Fibroblast of lung (primary cell): ENCODE measurements around the gene MEF2D. TPM values are rescaled to one million over a fixed set of nuclear protein-coding genes. Genes with fewer than 3 reads are reported as not detected.

ENCODE experiments used
- DNase-seq, 2 donors: peaks; one replicate each; pipeline versions ENCODE4 v3.0.0 to v3.0.0-alpha.2; 2010; ENCODE audit warnings: low read depth in 2 of 2
- H2AFZ ChIP-seq: 2 replicates; pipeline ENCODE4 v1.5.1; 2012; ENCODE audit warnings: low read length, control low read depth, inconsistent platforms
- H3K27ac ChIP-seq: 2 replicates; pipeline ENCODE4 v1.5.1; 2011; ENCODE audit warnings: low read length, control low read depth; ENCODE audit not compliant: insufficient read depth
- H3K27me3 ChIP-seq: 2 replicates; pipeline ENCODE4 v1.5.1; 2011; ENCODE audit warnings: mild to moderate bottlenecking, low read length; ENCODE audit not compliant: control insufficient read depth, insufficient read depth
- H3K36me3 ChIP-seq: 2 replicates; pipeline ENCODE4 v1.5.1; 2011; ENCODE audit warnings: low read length; ENCODE audit not compliant: control insufficient read depth, insufficient read depth
- H3K4me1 ChIP-seq: 2 replicates; pipeline ENCODE4 v1.5.1; 2011; ENCODE audit warnings: low read length; ENCODE audit not compliant: control insufficient read depth, insufficient read depth; ENCODE audit errors: extremely low read depth
- H3K4me2 ChIP-seq: 2 replicates; pipeline ENCODE4 v1.5.1; 2011; ENCODE audit warnings: low read length, control low read depth; ENCODE audit not compliant: insufficient read depth; ENCODE audit errors: extremely low read depth
- H3K4me3 ChIP-seq, 4 experiments: fragments of 200-600 bp in 1 of 4; sonication (generic) in 1 of 4; replicated peaks in 1 of 4; 2 replicates each; pipeline ENCODE4 v1.5.1; 2011 to 2016; ENCODE audit warnings: low read length in 4 of 4, low read depth in 3 of 4, mild to moderate bottlenecking in 3 of 4, control low read depth in 2 of 4, inconsistent platforms in 1 of 4, mixed read lengths in 1 of 4; ENCODE audit not compliant: insufficient read depth in 1 of 4; ENCODE audit errors: control extremely low read depth in 1 of 4
- H3K79me2 ChIP-seq: 2 replicates; pipeline ENCODE4 v1.5.1; 2012; ENCODE audit warnings: mild to moderate bottlenecking, low read length, inconsistent platforms; ENCODE audit not compliant: control insufficient read depth, insufficient read depth
- H3K9ac ChIP-seq: 2 replicates; pipeline ENCODE4 v1.5.1; 2011; ENCODE audit warnings: mild to moderate bottlenecking, low read length, control low read depth; ENCODE audit not compliant: insufficient read depth
- H3K9me3 ChIP-seq: 2 replicates; pipeline ENCODE4 v1.5.1; 2012; ENCODE audit warnings: low read depth, low read length; ENCODE audit not compliant: control insufficient read depth, insufficient read depth
- H4K20me1 ChIP-seq: 2 replicates; pipeline ENCODE4 v1.5.1; 2011; ENCODE audit warnings: low read length; ENCODE audit not compliant: control insufficient read depth, insufficient read depth; ENCODE audit errors: extremely low read depth
- CTCF ChIP-seq, 2 donors: IDR thresholded peaks in 1 of 2; conservative IDR thresholded peaks in 1 of 2; 1 replicate in 1 of 2; 2 replicates in 1 of 2; pipeline ENCODE4 v1.5.1; 2011 to 2012; ENCODE audit warnings: low read length in 2 of 2, control low read depth in 1 of 2, inconsistent platforms in 1 of 2, low read depth in 1 of 2, mild to moderate bottlenecking in 1 of 2
- EZH2 ChIP-seq: IDR thresholded peaks from 2 replicates; pipeline ENCODE4 v1.5.1; 2012; ENCODE audit warnings: low read length, control low read depth, mild to moderate bottlenecking; ENCODE audit errors: missing control alignments
- polyA plus RNA-seq, 2 donors: library from polyadenylated mRNA; depleted of rRNA in 1 of 2; stranded (reverse) in 1 of 2; unstranded in 1 of 2; fragments of >200 nt; gene quantifications; 2 replicates each; pipeline ENCODE4 v1.2.1, GENCODE V29; 2011 to 2012; ENCODE audit warnings: missing spikeins in 1 of 2
- total RNA-seq: library from RNA; depleted of rRNA; stranded (reverse); fragments of >200 nt; gene quantifications from 2 replicates; pipeline ENCODE4 v1.2.1, GENCODE V29; 2014

The MEF2D gene
- total and polyA plus RNA-seq, 2 donors (not counting 1 experiment from before 2014, with no cell fraction given), result 9.9 to 12.7 TPM

- DNase-seq, result no peak
- H3K9ac ChIP-seq, result no peak overlapping the region
- peaks cover 31% of the 10 kb centered on the region for H3K36me3 ChIP-seq
- peaks cover 51% of the 10 kb centered on the region for H3K79me2 ChIP-seq
- H3K9me3 ChIP-seq, result no peaks in the 10 kb centered on the region
- H4K20me1 ChIP-seq, result peaks cover 9% of the 10 kb centered on the region
- TF ChIP-seq EZH2 (no peak), CTCF (conservative IDR thresholded peaks at IDR 0.05 in 1 of 2, IDR thresholded peaks at IDR 0.05 in 1 of 2; ENCODE audit: low read depth in 1 of 2, low read length in 2 of 2) (no peak)
- H3K4me3 ChIP-seq, result no peak overlapping the region
- H3K4me2 ChIP-seq, result no peak overlapping the region
- H3K4me1 ChIP-seq, result no peaks in the 10 kb centered on the region
- no peak overlapping the region for H2AFZ ChIP-seq
- H3K27ac ChIP-seq, result no peak overlapping the region
- H3K27me3 ChIP-seq, result no peaks in the 10 kb centered on the region
Observed at GRCh38 chr1:156483397-156483796, 17.2 kb downstream of the MEF2D start.

DNA sequence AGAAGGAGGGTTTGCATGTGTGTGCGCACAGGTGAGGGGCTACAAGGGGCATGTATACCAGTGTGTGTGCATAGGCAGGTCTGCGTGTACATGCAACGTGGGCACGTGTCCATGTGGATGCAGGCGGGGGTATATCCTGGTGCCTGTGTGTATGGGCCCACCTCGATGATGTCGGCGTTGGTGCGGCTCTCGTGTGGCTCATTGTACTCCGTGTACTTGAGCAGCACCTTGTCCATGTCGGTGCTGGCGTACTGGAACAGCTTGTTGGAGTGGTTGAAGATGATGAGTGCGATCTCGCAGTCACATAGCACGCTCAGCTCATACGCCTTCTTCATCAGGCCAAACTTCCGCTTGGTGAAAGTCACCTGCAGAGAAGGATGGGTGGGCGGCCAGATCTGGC lies 18.3 kb downstream of the MEF2D start:
- Histone ChIP-seq H3K4me3 (no peak overlapping the region), H3K27me3 (no peaks in the 10 kb centered on the region), H2AFZ (no peak overlapping the region), H3K79me2 (peaks cover 40% of the 10 kb centered on the region), H4K20me1 (peaks cover 6% of the 10 kb centered on the region), H3K27ac (no peak overlapping the region), H3K9me3 (no peaks in the 10 kb centered on the region), H3K4me2 (no peak overlapping the region), H3K36me3 (peaks cover 35% of the 10 kb centered on the region), H3K9ac (no peak overlapping the region), H3K4me1 (peaks cover 11% of the 10 kb centered on the region)
- DNase-seq, result no peak
- TF ChIP-seq EZH2 (no peak), CTCF (conservative IDR thresholded peaks at IDR 0.05 in 1 of 2, IDR thresholded peaks at IDR 0.05 in 1 of 2; ENCODE audit: low read depth in 1 of 2, low read length in 2 of 2) (no peak)

DNA sequence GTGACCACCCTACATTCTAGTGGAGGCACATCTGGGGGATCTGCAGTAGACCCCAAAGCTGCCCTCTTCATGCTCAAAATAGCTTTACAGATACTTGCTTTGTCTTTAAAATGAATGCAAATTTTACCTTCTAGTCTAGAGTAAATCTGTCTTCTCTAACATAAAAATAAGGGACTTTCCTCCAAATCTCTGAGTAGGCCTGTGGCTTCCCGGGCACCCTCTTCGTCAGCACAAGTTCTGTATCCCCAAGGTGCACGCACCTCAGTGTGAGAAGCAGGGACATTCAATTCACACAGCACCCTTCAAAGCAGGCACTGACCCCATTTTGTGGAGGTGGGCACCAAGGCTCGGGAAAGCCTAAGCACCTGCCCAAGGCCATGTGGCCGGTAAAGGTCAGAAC lies 19.0 kb downstream of the MEF2D start:
- no peak for DNase-seq
- H4K20me1 ChIP-seq, result peaks cover 4% of the 10 kb centered on the region

More for the DNA sequence above, 19.0 kb downstream of the MEF2D start:
- no peak overlapping the region for H3K27ac ChIP-seq
- TF ChIP-seq CTCF (conservative IDR thresholded peaks at IDR 0.05 in 1 of 2, IDR thresholded peaks at IDR 0.05 in 1 of 2; ENCODE audit: low read depth in 1 of 2, low read length in 2 of 2), result no peak
- no peak for TF ChIP-seq EZH2
- no peaks in the 10 kb centered on the region for H3K27me3 ChIP-seq
- H3K9me3 ChIP-seq, result no peaks in the 10 kb centered on the region
- H3K79me2 ChIP-seq, result peaks cover 33% of the 10 kb centered on the region
- H3K9ac ChIP-seq, result no peak overlapping the region
- no peak overlapping the region for H3K4me3 ChIP-seq
- H3K4me1 ChIP-seq, result peaks cover 17% of the 10 kb centered on the region
- H3K4me2 ChIP-seq, result no peak overlapping the region
- H2AFZ ChIP-seq, result no peak overlapping the region
- peaks cover 35% of the 10 kb centered on the region for H3K36me3 ChIP-seq
